GM12801 (cell line): Measurements from ENCODE around the gene IRGQ.

Experiments
- CTCF ChIP-seq: IDR thresholded peaks from one replicate; pipeline ENCODE4 v1.5.1; 2011; ENCODE audit warnings: control low read depth; ENCODE audit not compliant: insufficient read length; ENCODE audit errors: extremely low read depth

The IRGQ gene

GRCh38 chr19:43638995-43639518 lies 43.1 kb upstream of the IRGQ start:
- TF ChIP-seq CTCF, result no peak

- no peak for TF ChIP-seq CTCF
These were observed 42.5 kb upstream of the IRGQ start for GRCh38 chr19:43638214-43638994.

- TF ChIP-seq CTCF, result no peak
These were observed 40.3 kb upstream of the IRGQ start for GRCh38 chr19:43636121-43636683.

GRCh38 chr19:43634872-43635560 lies 39.1 kb upstream of the IRGQ start:
- TF ChIP-seq CTCF, result no peak

GRCh38 chr19:43634506-43634871 lies 38.6 kb upstream of the IRGQ start:
- TF ChIP-seq CTCF, result no peak

- no peak for TF ChIP-seq CTCF
These were observed 38.1 kb upstream of the IRGQ start for GRCh38 chr19:43634068-43634467.

- no peak for TF ChIP-seq CTCF
These were observed 37.6 kb upstream of the IRGQ start for GRCh38 chr19:43633520-43633919.
